Measurements from ENCODE around the gene TCERG1.
A peak's percentile ranks its signal among the peaks of the same experiment; 100 is the strongest.
"Not testable (repeated sequence)": the region's sequence is repeated elsewhere in the genome, so short reads cannot be mapped to it uniquely, and the experiment has no call there.

Gene TCERG1

DNA sequence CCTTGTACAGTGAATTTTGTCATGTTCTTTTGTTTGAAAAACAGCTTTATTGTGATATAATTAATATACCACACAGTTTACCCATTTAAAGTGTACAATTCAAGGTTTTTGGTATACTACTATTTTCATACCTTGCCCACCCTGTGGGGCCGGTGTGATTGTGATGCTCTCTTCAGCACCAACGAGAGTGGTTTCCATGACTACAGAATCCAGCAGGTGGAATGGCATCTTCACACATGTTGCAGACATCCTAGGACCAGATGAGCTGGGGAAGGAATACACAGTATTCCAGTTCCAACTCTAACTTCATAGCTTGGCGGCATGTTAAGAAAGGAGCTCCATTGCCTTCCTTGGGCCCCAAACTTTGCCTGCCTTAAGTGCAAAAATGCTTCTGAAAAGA, 76.6 kb downstream of the TCERG1 start:
- DNase-seq, result no peak

DNA sequence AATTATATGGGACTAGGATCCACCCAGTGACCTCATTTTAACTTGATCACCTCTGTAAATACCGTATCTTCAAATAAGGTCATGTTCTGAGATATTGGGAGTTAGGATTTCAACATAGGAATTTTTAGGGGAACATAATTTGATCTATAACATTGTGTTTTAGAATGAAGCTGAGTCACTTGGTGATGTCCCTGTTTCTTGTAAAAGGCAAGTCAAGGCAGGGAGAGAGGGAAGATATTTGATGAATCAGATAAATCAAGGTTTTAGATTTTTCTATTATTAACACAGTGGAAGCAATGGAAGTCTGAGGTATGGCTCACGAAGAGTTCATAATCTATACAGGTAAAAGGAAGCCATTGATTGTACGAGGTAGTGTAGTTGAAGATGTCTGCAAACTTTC, 80.7 kb downstream of the TCERG1 start:
- DNase-seq, result no peak

DNA sequence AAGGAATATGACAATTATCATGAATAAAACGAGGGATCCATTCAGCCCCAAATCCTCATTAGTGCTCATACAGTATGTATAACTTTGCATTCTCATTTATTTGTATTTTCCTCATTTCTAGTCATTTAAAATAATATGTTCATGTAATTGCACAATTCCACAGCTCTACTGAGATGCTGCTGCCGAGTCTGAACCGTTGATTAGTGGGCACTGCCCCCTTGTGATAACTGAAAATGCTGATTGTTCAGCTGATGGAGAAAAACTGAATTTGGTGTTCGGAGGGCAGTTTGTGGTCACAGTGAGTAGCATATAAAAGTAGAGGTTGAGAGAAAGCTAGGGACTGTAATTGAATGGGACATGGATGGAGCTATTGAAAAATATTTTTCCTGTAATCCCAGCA, 81.1 kb downstream of the TCERG1 start:
- no peak for DNase-seq

DNA sequence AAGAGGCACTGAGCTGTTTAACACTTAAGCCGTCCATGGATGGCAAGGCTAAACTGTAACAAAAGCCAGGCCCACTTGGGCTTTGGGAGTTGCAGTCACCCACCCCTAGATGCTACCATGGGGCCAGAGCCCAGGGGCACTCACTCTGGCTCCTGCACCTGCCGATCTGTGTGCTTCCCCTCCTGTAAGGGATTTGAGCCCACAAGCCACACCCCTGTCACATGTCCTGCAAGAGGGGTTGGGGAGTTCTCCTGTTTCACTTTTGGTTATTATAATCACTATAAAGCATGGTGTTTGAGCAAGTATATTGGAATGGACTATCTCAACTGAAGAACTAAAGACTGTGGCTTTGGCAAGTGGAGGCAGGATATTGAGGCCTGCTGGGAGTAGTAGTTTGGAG, 82.9 kb downstream of the TCERG1 start:
- no peak for DNase-seq

- DNase-seq, result peak; percentile 55
These were observed 86.2 kb downstream of the TCERG1 start for GRCh38 chr5:146533260-146533857.

- DNase-seq, result no peak
These were observed 86.7 kb downstream of the TCERG1 start for GRCh38 chr5:146533882-146534281.

GRCh38 chr5:146538432-146538831, 91.3 kb downstream of the TCERG1 start:
- no peak for DNase-seq

GRCh38 chr5:146539973-146540372, 92.8 kb downstream of the TCERG1 start:
- DNase-seq, result no peak

- no peak for DNase-seq
These were observed 93.3 kb downstream of the TCERG1 start for GRCh38 chr5:146540414-146540813.

- peak; percentile 56 for DNase-seq
These were observed 95.1 kb downstream of the TCERG1 start for GRCh38 chr5:146541958-146542849.

DNA sequence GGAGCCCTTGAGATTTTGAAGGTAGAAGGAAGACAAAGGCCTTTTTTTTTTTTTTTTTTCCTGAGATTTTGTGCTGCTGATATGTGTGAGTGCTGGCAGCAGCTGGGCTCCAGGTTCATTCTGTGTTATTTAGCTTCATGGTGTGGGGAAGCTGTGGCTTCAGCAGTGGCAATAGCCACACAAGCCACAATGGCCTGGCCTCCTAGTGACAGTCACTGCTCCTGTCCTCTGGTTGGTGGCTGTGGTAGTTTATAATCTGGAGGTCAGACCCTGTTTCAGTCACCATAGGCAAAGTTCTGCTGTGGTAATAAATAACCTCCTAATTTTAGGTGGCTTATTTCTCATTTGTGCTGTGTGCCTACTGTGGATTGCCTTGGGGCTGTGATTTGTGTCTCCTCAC, 97.1 kb downstream of the TCERG1 start:
- DNase-seq, result no peak

GRCh38 chr5:146548781-146549449, 101.8 kb downstream of the TCERG1 start:
- DNase-seq, result no peak

- DNase-seq, result no peak
These were observed 102.5 kb downstream of the TCERG1 start for GRCh38 chr5:146549615-146550014.

DNA sequence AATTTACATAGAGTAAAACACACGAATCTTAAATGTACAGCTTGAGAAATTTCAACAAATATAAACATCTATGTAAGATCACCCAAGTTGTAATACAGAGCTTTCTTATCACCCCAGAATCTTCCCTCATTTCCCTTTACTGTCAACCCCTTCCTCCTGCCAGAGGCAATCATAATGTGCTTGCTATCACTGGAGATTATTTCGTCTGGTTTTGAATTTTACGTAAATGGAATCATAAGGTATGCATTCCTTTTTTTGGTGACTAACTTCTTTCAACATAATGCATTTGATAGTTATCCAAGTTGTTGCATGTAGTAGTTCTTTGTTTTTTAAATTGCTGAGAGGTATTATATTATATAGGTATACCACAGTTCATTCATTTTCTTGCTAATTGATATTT, 106.3 kb downstream of the TCERG1 start:
- DNase-seq, result no peak

DNA sequence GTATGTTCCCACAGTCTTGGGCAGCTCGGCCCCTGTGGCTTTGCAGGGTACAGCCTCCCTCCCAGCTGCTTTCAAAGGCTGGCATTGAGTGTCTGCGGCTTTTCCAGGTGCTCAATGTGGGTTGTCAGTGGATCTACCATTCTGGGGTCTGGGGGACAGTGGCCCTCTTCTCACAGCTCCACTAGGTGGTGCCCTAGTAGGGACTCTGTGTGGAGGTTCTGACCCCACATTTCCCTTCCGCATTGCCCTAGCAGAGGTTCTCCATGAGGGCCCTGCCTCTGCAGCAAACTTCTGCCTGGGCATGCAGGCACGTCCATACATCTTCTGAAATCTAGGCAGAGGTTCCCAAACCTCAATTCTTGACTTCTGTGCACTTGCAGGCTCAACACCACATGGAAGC, 109.8 kb downstream of the TCERG1 start:
- not testable (repeated sequence) for DNase-seq

DNA sequence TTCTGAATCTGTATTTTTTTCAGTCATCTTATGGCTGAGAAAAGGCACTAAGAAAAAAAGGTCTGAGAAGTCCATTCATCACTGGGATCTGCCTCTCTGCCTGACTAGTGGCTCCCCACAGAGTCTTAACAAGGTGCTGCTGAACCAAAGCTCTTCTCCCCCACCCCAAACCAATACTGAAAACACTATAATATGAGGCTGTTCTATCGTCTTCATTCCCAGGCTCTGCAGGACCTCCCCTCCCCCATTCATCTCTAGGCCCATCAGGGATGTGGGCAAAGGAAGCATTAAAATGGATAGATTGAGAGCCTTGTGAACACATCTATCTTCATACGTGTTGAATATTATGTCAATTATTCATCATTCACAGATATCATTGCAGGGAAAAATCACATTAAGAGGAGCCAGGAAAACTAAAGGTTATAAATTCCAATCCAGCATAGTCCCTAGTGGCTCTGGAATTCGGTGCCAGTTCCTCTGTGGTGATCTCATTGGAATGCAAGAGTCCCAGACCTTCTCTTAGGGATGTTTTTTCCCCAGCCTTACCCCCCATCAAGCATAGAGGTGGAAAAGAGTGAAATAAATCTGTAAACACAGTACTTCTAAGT, 113.2 kb downstream of the TCERG1 start:
- no peak for DNase-seq
